ENCODE results near the gene CPSF4L.

DNA sequence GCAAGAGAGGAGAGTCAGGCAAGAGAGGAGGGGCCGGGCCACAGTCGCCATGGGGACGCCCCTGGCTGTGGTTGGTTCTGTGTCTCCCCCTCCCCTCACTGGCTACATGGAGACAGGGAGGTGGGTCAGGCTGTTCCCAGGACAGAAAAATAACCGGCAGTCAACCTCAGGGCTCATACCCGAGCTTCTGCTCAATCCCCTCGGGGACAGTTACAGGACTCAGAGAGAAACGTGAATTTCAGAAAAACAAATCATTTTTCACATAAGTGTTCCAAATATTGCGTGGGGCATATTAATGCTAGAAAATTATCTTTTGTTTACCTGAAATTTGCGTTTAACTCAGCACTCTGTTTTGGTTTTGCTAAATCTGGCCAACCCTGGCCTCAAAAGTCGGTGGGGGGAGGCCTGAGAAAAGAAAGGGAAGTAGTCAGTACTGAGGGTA, 22.2 kb upstream of the CPSF4L start:
- no peak for TF ChIP-seq EZH2 (IDR thresholded peaks at IDR 0.05; ENCODE audit: borderline replicate concordance, low read depth, low read length, poor library complexity, severe bottlenecking)
- TF ChIP-seq, protein P1, sequence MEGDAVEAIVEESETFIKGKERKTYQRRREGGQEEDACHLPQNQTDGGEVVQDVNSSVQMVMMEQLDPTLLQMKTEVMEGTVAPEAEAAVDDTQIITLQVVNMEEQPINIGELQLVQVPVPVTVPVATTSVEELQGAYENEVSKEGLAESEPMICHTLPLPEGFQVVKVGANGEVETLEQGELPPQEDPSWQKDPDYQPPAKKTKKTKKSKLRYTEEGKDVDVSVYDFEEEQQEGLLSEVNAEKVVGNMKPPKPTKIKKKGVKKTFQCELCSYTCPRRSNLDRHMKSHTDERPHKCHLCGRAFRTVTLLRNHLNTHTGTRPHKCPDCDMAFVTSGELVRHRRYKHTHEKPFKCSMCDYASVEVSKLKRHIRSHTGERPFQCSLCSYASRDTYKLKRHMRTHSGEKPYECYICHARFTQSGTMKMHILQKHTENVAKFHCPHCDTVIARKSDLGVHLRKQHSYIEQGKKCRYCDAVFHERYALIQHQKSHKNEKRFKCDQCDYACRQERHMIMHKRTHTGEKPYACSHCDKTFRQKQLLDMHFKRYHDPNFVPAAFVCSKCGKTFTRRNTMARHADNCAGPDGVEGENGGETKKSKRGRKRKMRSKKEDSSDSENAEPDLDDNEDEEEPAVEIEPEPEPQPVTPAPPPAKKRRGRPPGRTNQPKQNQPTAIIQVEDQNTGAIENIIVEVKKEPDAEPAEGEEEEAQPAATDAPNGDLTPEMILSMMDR (conservative IDR thresholded peaks at IDR 0.05; ENCODE audit: low read depth, low read length): no peak

Measured in A673 (cell line).